ENCODE data around the gene NXPE1. TPM values are rescaled to one million over a fixed set of nuclear protein-coding genes. Genes with fewer than 3 reads are reported as not detected.

Gene NXPE1
- total RNA-seq, 1 experiment from 2014 or later = not detected

GRCh38 chr11:114587398-114587953, 27.8 kb upstream of the NXPE1 start:
- DNase-seq (ENCODE audit: low spot score) = no peak
- Histone ChIP-seq H3K4me1 (ENCODE audit: insufficient read depth, low read length, poor library complexity, severe bottlenecking) (no peaks in the 10 kb centered on the region), H3K27ac (ENCODE audit: low read depth, low read length, poor library complexity, severe bottlenecking) (no peak overlapping the region), H3K36me3 (ENCODE audit: insufficient read depth, low read length, poor library complexity, severe bottlenecking) (no peaks in the 10 kb centered on the region), H3K9me3 (ENCODE audit: low read depth, low read length, poor library complexity, severe bottlenecking) (peaks cover 18% of the 10 kb centered on the region), H3K27me3 (replicated peaks; ENCODE audit: insufficient read depth, low read depth, low read length, poor library complexity) (no peaks in the 10 kb centered on the region), H3K4me3 (ENCODE audit: low read depth, low read length, poor library complexity, severe bottlenecking) (no peak overlapping the region)
- ChIA-PET POLR2A (ENCODE audit: low non-redundant PET) (no interaction called here), CTCF (no interaction called here)
- BruUV-seq (replicated peaks) = no TSS peak
- no peak for TF ChIP-seq CTCF (conservative IDR thresholded peaks at IDR 0.05; ENCODE audit: low read depth, low read length)
- TF ChIP-seq EZH2 (IDR thresholded peaks at IDR 0.05; ENCODE audit: borderline replicate concordance, low read depth, low read length, poor library complexity, severe bottlenecking) = no peak
- intact Hi-C loops (cut with micrococcal nuclease; ENCODE audit: unreplicated experiment) = loop anchor here (10.0 kb wide), 1 partner anchor 243 kb away; no protein-coding TSS in a partner anchor

- DNase-seq (ENCODE audit: low spot score) = peak; percentile 7
- no peaks in the 10 kb centered on the region for H3K36me3 ChIP-seq (ENCODE audit: insufficient read depth, low read length, poor library complexity, severe bottlenecking)
- H3K4me1 ChIP-seq (ENCODE audit: insufficient read depth, low read length, poor library complexity, severe bottlenecking) = no peaks in the 10 kb centered on the region
- POLR2A ChIA-PET (ENCODE audit: low non-redundant PET) = no interaction called here
- no peak overlapping the region for H3K4me3 ChIP-seq (ENCODE audit: low read depth, low read length, poor library complexity, severe bottlenecking)
- peaks cover 18% of the 10 kb centered on the region for H3K9me3 ChIP-seq (ENCODE audit: low read depth, low read length, poor library complexity, severe bottlenecking)
- no peaks in the 10 kb centered on the region for H3K27me3 ChIP-seq (replicated peaks; ENCODE audit: insufficient read depth, low read depth, low read length, poor library complexity)
- CTCF ChIA-PET = no interaction called here
- intact Hi-C loops (cut with micrococcal nuclease; ENCODE audit: unreplicated experiment) = loop anchor here (10.0 kb wide), 1 partner anchor 242 kb away; no protein-coding TSS in a partner anchor
- TF ChIP-seq EZH2 (IDR thresholded peaks at IDR 0.05; ENCODE audit: borderline replicate concordance, low read depth, low read length, poor library complexity, severe bottlenecking) = no peak
- no peak for TF ChIP-seq CTCF (conservative IDR thresholded peaks at IDR 0.05; ENCODE audit: low read depth, low read length)
- no peak overlapping the region for H3K27ac ChIP-seq (ENCODE audit: low read depth, low read length, poor library complexity, severe bottlenecking)
- no TSS peak for BruUV-seq (replicated peaks)
These were observed 27.1 kb upstream of the NXPE1 start for GRCh38 chr11:114586797-114587196.

- no TSS peak for BruUV-seq (replicated peaks)
- Histone ChIP-seq H3K36me3 (ENCODE audit: insufficient read depth, low read length, poor library complexity, severe bottlenecking) (no peaks in the 10 kb centered on the region), H3K4me1 (ENCODE audit: insufficient read depth, low read length, poor library complexity, severe bottlenecking) (no peaks in the 10 kb centered on the region), H3K9me3 (ENCODE audit: low read depth, low read length, poor library complexity, severe bottlenecking) (no peaks in the 10 kb centered on the region), H3K27me3 (replicated peaks; ENCODE audit: insufficient read depth, low read depth, low read length, poor library complexity) (no peaks in the 10 kb centered on the region), H3K4me3 (ENCODE audit: low read depth, low read length, poor library complexity, severe bottlenecking) (no peak overlapping the region), H3K27ac (ENCODE audit: low read depth, low read length, poor library complexity, severe bottlenecking) (no peak overlapping the region)
- ChIA-PET POLR2A (ENCODE audit: low non-redundant PET) (no interaction called here), CTCF (no interaction called here)
- DNase-seq (ENCODE audit: low spot score) = no peak
- TF ChIP-seq EZH2 (IDR thresholded peaks at IDR 0.05; ENCODE audit: borderline replicate concordance, low read depth, low read length, poor library complexity, severe bottlenecking) = no peak
- TF ChIP-seq CTCF (conservative IDR thresholded peaks at IDR 0.05; ENCODE audit: low read depth, low read length) = no peak
- intact Hi-C loops (cut with micrococcal nuclease; ENCODE audit: unreplicated experiment) = no loop called here
These were observed 12.0 kb upstream of the NXPE1 start for GRCh38 chr11:114571712-114572111.
